ENCODE measurements around the gene CUX1.
"Not testable (repeated sequence)": the region's sequence is repeated elsewhere in the genome, so short reads cannot be mapped to it uniquely, and the experiment has no call there.

The CUX1 gene

DNA sequence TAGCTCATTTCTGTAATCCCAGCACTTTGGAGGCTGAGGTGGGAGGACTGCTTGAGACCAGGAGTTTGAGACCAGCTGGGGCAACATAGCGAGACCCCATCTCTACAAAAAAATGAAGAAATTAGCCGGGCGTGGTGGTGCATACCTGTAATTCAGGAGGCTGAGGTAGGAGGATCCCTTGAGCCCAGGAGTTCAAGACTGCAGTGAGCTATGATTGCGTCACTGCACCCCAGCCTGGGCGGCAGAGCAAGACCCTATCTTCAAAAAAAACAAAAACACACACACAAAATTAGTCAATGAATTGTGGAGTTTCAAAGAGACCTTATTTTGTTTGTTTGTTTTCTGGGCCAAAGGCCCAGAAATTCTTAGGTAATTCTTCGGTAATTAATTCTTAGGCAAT is 110.0 kb downstream of the CUX1 start:
- Histone ChIP-seq H3K27ac (ENCODE audit: low read length) (no peak overlapping the region), H3K9me3 (ENCODE audit: control insufficient read depth in 1 of 2, low read length in 2 of 2) (no peaks in the 10 kb centered on the region), H3K4me3 (ENCODE audit: low read depth in 1 of 2, low read length in 2 of 2) (no peak overlapping the region), H3K27me3 (ENCODE audit: low read depth, low read length) (no peaks in the 10 kb centered on the region), H3K36me3 (ENCODE audit: control insufficient read depth in 1 of 2, insufficient read depth in 2 of 2, low read length in 2 of 2) (no peaks in the 10 kb centered on the region), H3K4me1 (ENCODE audit: control insufficient read depth in 1 of 2, insufficient read depth in 2 of 2, low read length in 2 of 2) (peaks cover 5 to 15% of the 10 kb centered on the region in 2 donors)

DNA sequence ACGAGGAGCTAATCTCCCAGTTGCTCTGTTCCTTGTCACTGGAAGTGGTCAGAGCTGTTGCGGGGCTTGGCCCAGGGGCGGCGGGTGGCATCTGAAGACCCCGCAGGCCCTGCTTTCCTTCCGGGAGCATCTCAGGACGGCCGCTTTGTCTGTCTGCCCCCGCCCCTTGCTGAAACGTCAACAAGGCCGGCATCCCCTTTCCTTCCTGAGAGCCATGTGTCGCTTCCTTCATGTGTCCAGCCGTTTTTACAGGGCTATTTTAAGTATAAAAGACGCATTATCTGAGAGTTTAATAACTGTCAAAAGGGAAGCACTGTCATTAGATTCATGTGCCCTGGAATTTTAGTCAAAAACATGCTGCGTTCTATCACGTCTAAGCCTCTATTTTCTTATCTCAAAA is 110.4 kb downstream of the CUX1 start:
- H3K4me1 ChIP-seq (ENCODE audit: control insufficient read depth in 1 of 2, insufficient read depth in 2 of 2, low read length in 2 of 2): peaks cover 5 to 13% of the 10 kb centered on the region in 2 donors
- H3K27me3 ChIP-seq (ENCODE audit: low read depth, low read length): no peaks in the 10 kb centered on the region
- H3K4me3 ChIP-seq (ENCODE audit: low read depth in 1 of 2, low read length in 2 of 2): no peak overlapping the region
- H3K9me3 ChIP-seq (ENCODE audit: control insufficient read depth in 1 of 2, low read length in 2 of 2): no peaks in the 10 kb centered on the region
- H3K27ac ChIP-seq (ENCODE audit: low read length): no peak overlapping the region
- H3K36me3 ChIP-seq (ENCODE audit: control insufficient read depth in 1 of 2, insufficient read depth in 2 of 2, low read length in 2 of 2): no peaks in the 10 kb centered on the region

DNA sequence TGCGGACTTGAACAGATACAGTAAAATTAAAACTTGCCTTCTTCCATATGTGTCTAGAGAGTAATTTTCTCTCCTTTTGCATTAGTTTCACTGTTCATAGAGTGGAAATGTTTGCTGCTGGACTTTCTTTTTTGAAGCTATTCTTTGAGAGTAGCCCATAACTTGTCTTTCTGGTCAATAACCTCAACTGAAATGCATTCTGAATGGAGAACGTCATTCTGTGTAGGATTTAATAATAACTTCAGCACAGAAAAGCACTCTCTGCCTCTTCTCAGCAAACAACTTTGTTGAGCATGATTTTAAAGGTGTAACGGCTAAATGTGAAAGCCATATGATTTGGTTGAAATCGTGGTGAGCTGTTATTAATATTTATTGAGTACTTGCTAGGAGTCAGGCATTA is 111.8 kb downstream of the CUX1 start:
- H3K27me3 ChIP-seq (ENCODE audit: low read depth, low read length): no peaks in the 10 kb centered on the region
- H3K4me1 ChIP-seq (ENCODE audit: control insufficient read depth in 1 of 2, insufficient read depth in 2 of 2, low read length in 2 of 2): peaks cover 0 to 6% of the 10 kb centered on the region in 2 donors
- H3K4me3 ChIP-seq (ENCODE audit: low read depth in 1 of 2, low read length in 2 of 2): no peak overlapping the region
- no peaks in the 10 kb centered on the region for H3K9me3 ChIP-seq (ENCODE audit: control insufficient read depth in 1 of 2, low read length in 2 of 2)
- H3K27ac ChIP-seq (ENCODE audit: low read length): no peak overlapping the region
- no peaks in the 10 kb centered on the region for H3K36me3 ChIP-seq (ENCODE audit: control insufficient read depth in 1 of 2, insufficient read depth in 2 of 2, low read length in 2 of 2)

DNA sequence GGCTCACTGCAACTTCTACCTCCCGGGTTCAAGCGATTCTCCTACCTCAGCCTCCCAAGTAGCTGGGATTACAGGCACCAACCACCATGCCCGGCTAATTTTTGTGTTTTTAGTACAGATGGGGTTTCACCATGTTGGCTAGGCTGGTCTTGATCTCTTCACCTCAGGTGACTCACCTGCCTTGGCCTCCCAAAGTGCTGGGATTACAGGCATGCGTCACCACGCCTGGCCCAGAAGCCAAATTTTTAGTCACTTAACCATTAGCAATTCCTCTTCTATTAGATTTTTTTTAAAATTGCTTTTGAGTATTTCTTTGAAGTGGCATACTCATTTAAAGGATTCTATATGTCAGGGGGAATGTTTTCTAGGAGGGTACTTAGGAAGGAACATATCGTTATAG is 112.5 kb downstream of the CUX1 start:
- not testable (repeated sequence) for H3K9me3 ChIP-seq (ENCODE audit: control insufficient read depth in 1 of 2, low read length in 2 of 2); H3K4me3 ChIP-seq (ENCODE audit: low read depth in 1 of 2, low read length in 2 of 2); H3K27me3 ChIP-seq (ENCODE audit: low read depth, low read length); H3K36me3 ChIP-seq (ENCODE audit: control insufficient read depth in 1 of 2, insufficient read depth in 2 of 2, low read length in 2 of 2); H3K4me1 ChIP-seq (ENCODE audit: control insufficient read depth in 1 of 2, insufficient read depth in 2 of 2, low read length in 2 of 2); H3K27ac ChIP-seq (ENCODE audit: low read length)

DNA sequence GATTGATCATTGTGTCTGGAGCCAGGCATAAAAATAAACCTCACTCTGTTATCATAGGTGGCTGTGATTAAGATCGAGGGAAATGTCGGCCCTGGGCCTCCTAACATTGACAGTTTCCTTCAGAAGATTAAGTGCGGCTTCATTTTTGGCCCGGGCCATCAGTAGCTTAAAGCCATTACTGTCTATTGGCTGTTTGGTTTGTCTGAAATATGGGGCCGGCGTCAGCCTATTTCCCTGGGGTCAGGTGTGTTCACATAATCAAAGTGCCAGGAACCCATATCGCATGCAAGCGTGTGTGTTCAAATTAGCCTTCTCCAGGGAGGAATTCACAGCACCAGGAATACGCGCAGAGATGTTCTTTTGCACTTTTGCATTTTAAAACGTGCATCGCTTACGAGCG is 114.7 kb downstream of the CUX1 start:
- H3K4me1 ChIP-seq (ENCODE audit: control insufficient read depth in 1 of 2, insufficient read depth in 2 of 2, low read length in 2 of 2): peaks cover 11 to 20% of the 10 kb centered on the region in 2 donors
- no peak overlapping the region for H3K4me3 ChIP-seq (ENCODE audit: low read depth in 1 of 2, low read length in 2 of 2)
- no peaks in the 10 kb centered on the region for H3K9me3 ChIP-seq (ENCODE audit: control insufficient read depth in 1 of 2, low read length in 2 of 2)
- H3K27ac ChIP-seq (ENCODE audit: low read length): no peak overlapping the region
- H3K36me3 ChIP-seq (ENCODE audit: control insufficient read depth in 1 of 2, insufficient read depth in 2 of 2, low read length in 2 of 2): no peaks in the 10 kb centered on the region
- H3K27me3 ChIP-seq (ENCODE audit: low read depth, low read length): no peaks in the 10 kb centered on the region

DNA sequence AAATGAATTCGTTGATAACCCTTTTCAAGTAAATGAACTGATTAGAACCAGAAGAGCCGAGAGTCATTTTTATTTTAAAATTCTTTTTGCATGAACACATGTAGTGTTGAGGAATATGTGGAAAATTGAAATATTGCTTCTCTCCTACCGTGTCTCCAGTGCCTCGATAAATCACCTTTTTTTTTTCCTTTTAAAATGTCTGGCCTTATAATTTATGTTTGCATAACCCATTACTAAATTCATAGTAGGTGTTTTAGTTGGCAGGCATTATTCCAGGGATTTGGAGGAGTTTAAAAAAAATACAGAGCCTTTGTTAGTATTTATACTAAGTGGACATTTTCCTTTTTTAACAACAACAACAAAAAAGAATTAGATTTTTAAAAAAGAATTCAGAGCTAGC is 115.6 kb downstream of the CUX1 start:
- Histone ChIP-seq H3K9me3 (ENCODE audit: control insufficient read depth in 1 of 2, low read length in 2 of 2) (no peaks in the 10 kb centered on the region), H3K36me3 (ENCODE audit: control insufficient read depth in 1 of 2, insufficient read depth in 2 of 2, low read length in 2 of 2) (no peaks in the 10 kb centered on the region), H3K4me1 (ENCODE audit: control insufficient read depth in 1 of 2, insufficient read depth in 2 of 2, low read length in 2 of 2) (peaks cover 12 to 22% of the 10 kb centered on the region in 2 donors), H3K4me3 (ENCODE audit: low read depth in 1 of 2, low read length in 2 of 2) (no peak overlapping the region), H3K27ac (ENCODE audit: low read length) (no peak overlapping the region), H3K27me3 (ENCODE audit: low read depth, low read length) (no peaks in the 10 kb centered on the region)

DNA sequence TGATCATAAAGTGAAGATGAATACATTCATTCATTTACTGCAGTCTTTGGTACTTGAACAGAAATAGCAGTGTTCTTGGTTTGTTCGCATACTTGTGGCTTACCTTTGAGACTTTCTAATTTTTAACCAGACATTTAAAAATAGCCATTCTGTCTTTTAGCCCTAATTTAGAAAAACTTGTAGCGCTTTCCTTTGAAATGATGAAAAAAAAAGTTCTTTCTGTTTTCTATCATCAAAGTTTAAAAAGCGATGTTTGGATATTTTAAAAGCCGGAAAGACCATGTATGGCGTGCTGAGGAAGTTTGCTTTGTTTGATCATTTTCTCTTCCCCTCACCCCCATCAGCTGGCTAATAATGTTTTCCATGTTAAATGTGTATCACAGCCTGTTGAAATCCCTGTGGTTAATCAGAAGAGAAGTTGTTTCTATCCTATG is 116.3 kb downstream of the CUX1 start:
- no peaks in the 10 kb centered on the region for H3K9me3 ChIP-seq (ENCODE audit: control insufficient read depth in 1 of 2, low read length in 2 of 2)
- no peaks in the 10 kb centered on the region for H3K27me3 ChIP-seq (ENCODE audit: low read depth, low read length)
- no peaks in the 10 kb centered on the region for H3K36me3 ChIP-seq (ENCODE audit: control insufficient read depth in 1 of 2, insufficient read depth in 2 of 2, low read length in 2 of 2)
- no peak overlapping the region for H3K4me3 ChIP-seq (ENCODE audit: low read depth in 1 of 2, low read length in 2 of 2)
- peaks cover 12 to 22% of the 10 kb centered on the region in 2 donors for H3K4me1 ChIP-seq (ENCODE audit: control insufficient read depth in 1 of 2, insufficient read depth in 2 of 2, low read length in 2 of 2)
- H3K27ac ChIP-seq (ENCODE audit: low read length): peak overlapping the region; percentile 79

DNA sequence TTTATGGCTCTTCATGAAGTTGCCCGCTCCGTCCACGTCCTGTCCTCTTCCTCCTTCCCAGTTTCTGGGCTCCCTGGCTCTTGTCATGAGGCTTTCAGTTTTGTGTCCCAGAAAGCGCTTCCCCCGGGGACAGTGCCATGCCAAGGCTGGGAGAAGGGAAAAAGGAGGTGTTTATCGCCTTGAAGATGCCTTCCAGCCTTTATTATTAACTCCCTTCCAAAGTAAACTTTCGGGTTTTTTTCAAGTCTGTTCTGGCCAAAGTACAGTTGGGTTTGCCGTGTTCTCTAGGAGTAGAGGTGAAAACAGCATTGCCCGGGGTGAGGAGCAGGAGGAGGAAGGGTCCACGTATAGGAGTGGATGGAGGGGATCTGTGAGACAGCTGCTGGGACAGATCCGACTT is 117.2 kb downstream of the CUX1 start:
- H3K27ac ChIP-seq (ENCODE audit: low read length): peak overlapping the region; percentile 79
- peaks cover 12 to 22% of the 10 kb centered on the region in 2 donors for H3K4me1 ChIP-seq (ENCODE audit: control insufficient read depth in 1 of 2, insufficient read depth in 2 of 2, low read length in 2 of 2)
- peak overlapping the region; percentile 10 to 44 for H3K4me3 ChIP-seq (ENCODE audit: low read depth in 1 of 2, low read length in 2 of 2)
- H3K36me3 ChIP-seq (ENCODE audit: control insufficient read depth in 1 of 2, insufficient read depth in 2 of 2, low read length in 2 of 2): no peaks in the 10 kb centered on the region
- no peaks in the 10 kb centered on the region for H3K9me3 ChIP-seq (ENCODE audit: control insufficient read depth in 1 of 2, low read length in 2 of 2)
- no peaks in the 10 kb centered on the region for H3K27me3 ChIP-seq (ENCODE audit: low read depth, low read length)

DNA sequence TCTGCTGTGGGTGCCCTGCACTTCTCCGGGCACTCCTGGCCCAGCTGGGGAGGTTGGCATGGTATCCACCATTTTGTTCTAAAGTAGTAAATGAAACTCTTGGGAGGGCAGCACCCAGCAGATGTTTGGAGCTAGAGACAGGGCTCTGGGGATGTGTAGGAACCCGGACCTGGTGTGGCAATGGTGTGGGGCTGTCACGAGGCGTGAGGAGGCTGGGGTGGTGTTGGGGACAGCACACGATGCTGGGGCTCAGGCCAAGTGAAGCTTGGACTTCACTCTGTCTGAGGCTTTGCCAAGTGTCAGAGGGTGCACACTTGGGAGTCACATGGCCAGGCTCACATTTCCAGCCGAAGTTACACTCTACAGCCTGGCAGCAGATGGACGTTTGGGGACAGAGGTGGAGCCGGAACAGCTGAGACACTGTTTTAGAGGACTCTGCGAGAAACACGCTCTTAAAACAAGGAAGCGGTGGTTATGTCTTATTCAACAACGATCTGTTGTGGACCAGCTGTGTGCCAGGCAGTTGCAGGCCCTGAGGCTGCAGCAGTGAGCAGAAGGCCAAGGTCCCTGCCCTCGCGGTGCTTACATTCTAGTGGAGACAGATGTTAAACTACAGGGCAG is 118.2 kb downstream of the CUX1 start:
- H3K27ac ChIP-seq (ENCODE audit: low read length): peak overlapping the region; percentile 72
- peaks cover 14 to 24% of the 10 kb centered on the region in 2 donors for H3K4me1 ChIP-seq (ENCODE audit: control insufficient read depth in 1 of 2, insufficient read depth in 2 of 2, low read length in 2 of 2)

DNA sequence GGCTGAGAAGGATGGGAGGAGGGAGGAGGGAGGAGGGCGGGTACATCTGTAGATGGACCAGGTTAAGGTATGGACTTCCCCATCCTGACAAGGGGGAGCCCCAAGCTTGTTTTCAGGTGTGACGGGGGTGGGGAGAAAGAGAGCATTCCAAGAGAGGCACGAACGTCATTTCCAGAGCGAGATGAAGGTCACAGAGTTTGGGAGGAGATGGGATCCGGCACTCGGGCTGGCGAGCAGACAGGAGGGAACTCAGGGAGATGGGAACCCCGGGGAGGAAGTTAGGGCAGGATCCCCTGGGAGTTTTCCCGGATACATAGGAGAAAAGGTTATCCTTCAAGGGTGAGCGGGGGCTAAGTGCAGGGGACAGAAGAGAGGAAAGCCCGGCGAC is 118.8 kb downstream of the CUX1 start:
- H3K4me3 ChIP-seq (ENCODE audit: low read depth in 1 of 2, low read length in 2 of 2): peak overlapping the region; percentile 32 to 39
- H3K27ac ChIP-seq (ENCODE audit: low read length): peak overlapping the region; percentile 72
- H3K27me3 ChIP-seq (ENCODE audit: low read depth, low read length): no peaks in the 10 kb centered on the region

More for the DNA sequence above, 118.2 kb downstream of the CUX1 start:
- Histone ChIP-seq H3K36me3 (ENCODE audit: control insufficient read depth in 1 of 2, insufficient read depth in 2 of 2, low read length in 2 of 2) (no peaks in the 10 kb centered on the region), H3K9me3 (ENCODE audit: control insufficient read depth in 1 of 2, low read length in 2 of 2) (no peaks in the 10 kb centered on the region), H3K4me3 (ENCODE audit: low read depth in 1 of 2, low read length in 2 of 2) (peak overlapping the region in 1 of 2 donors; percentile 32), H3K27me3 (ENCODE audit: low read depth, low read length) (no peaks in the 10 kb centered on the region)

DNA sequence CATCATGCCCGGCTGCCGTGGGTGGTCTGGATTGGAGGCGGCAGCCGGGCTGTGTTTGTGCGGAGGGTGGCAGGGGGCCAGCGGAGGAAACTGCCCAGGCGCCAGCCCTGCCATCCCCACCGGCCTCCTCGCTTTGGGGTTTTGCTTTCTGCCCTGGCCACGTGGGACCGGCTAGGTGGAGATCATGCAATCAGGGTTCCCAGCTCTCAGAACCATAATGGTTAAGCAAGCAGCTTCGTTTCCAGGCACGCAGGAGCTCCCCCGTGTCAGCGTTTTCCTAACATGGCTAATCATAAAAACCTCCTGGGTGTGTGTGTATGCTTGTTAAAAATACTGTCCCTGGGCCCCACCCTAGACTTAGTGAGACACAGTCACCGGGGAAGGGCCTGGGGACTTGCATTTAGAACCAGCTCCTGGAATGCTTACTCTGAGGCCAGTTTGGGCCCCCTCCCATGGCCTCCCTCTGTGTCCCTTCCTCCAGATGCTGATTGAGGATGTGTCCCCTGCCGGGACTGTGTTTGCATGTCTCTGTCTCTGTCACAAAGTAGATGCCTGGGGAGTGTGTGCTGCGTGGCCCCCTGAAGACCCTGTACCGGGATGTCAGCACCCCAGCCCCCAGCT is 119.3 kb downstream of the CUX1 start:
- Histone ChIP-seq H3K4me1 (ENCODE audit: control insufficient read depth in 1 of 2, insufficient read depth in 2 of 2, low read length in 2 of 2) (peaks cover 18 to 34% of the 10 kb centered on the region in 2 donors), H3K27me3 (ENCODE audit: low read depth, low read length) (no peaks in the 10 kb centered on the region), H3K9me3 (ENCODE audit: control insufficient read depth in 1 of 2, low read length in 2 of 2) (no peaks in the 10 kb centered on the region), H3K36me3 (ENCODE audit: control insufficient read depth in 1 of 2, insufficient read depth in 2 of 2, low read length in 2 of 2) (no peaks in the 10 kb centered on the region), H3K27ac (ENCODE audit: low read length) (peak overlapping the region; percentile 72), H3K4me3 (ENCODE audit: low read depth in 1 of 2, low read length in 2 of 2) (peak overlapping the region; percentile 32 to 39)

More for the DNA sequence above, 118.8 kb downstream of the CUX1 start:
- Histone ChIP-seq H3K9me3 (ENCODE audit: control insufficient read depth in 1 of 2, low read length in 2 of 2) (no peaks in the 10 kb centered on the region), H3K4me1 (ENCODE audit: control insufficient read depth in 1 of 2, insufficient read depth in 2 of 2, low read length in 2 of 2) (peaks cover 17 to 29% of the 10 kb centered on the region in 2 donors), H3K36me3 (ENCODE audit: control insufficient read depth in 1 of 2, insufficient read depth in 2 of 2, low read length in 2 of 2) (no peaks in the 10 kb centered on the region)

All from muscle layer of duodenum (tissue), 2 donors.